ENCODE results near the gene SOS2.

Gene SOS2

GRCh38 chr14:50113381-50114035 lies 117.9 kb downstream of the SOS2 start:
- Histone ChIP-seq H3K4me2 (ENCODE audit: low read length) (peak overlapping the region; percentile 24; the same call in 1 of the 2 replicates), H3K9me3 (ENCODE audit: low read length) (no peaks in the 10 kb centered on the region), H3K4me1 (ENCODE audit: insufficient read depth, low read length, severe bottlenecking) (peaks cover 27% of the 10 kb centered on the region), H3K9ac (ENCODE audit: low read length) (no peak overlapping the region), H3K27ac (ENCODE audit: low read depth, low read length, poor library complexity, severe bottlenecking) (no peak overlapping the region), H3K4me3 (ENCODE audit: low read depth, low read length, poor library complexity, severe bottlenecking) (peak overlapping the region; percentile 85), H4K20me1 (ENCODE audit: insufficient read depth, low read length) (no peaks in the 10 kb centered on the region), H3K36me3 (ENCODE audit: insufficient read depth, low read length) (peaks cover 72% of the 10 kb centered on the region), H3K9me2 (ENCODE audit: low read depth, low read length) (no peaks in the 10 kb centered on the region), H3K27me3 (ENCODE audit: insufficient read depth, low read length) (no peaks in the 10 kb centered on the region), H3F3A (ENCODE audit: insufficient read depth, low read length) (no peaks in the 10 kb centered on the region), H3K79me2 (ENCODE audit: insufficient read depth, low read length) (peaks cover 23% of the 10 kb centered on the region), H2AFZ (ENCODE audit: low read length) (no peak overlapping the region)
- TF ChIP-seq CTCF (IDR thresholded peaks at IDR 0.05; ENCODE audit: low read length) = no peak
- no peak for TF ChIP-seq EZH2 (IDR thresholded peaks at IDR 0.05; ENCODE audit: borderline replicate concordance, low read length)

- H3K36me3 ChIP-seq (ENCODE audit: insufficient read depth, low read length) = peaks cover 78% of the 10 kb centered on the region
- H3K4me3 ChIP-seq (ENCODE audit: low read depth, low read length, poor library complexity, severe bottlenecking) = no peak overlapping the region
- no peaks in the 10 kb centered on the region for H4K20me1 ChIP-seq (ENCODE audit: insufficient read depth, low read length)
- no peak for TF ChIP-seq CTCF (IDR thresholded peaks at IDR 0.05; ENCODE audit: low read length)
- H3K27ac ChIP-seq (ENCODE audit: low read depth, low read length, poor library complexity, severe bottlenecking) = no peak overlapping the region
- H3K4me2 ChIP-seq (ENCODE audit: low read length) = no peak overlapping the region
- H3K9me2 ChIP-seq (ENCODE audit: low read depth, low read length) = no peaks in the 10 kb centered on the region
- peaks cover 18% of the 10 kb centered on the region for H3K4me1 ChIP-seq (ENCODE audit: insufficient read depth, low read length, severe bottlenecking)
- H3F3A ChIP-seq (ENCODE audit: insufficient read depth, low read length) = no peaks in the 10 kb centered on the region
- peaks cover 17% of the 10 kb centered on the region for H3K79me2 ChIP-seq (ENCODE audit: insufficient read depth, low read length)
- H2AFZ ChIP-seq (ENCODE audit: low read length) = no peak overlapping the region
- no peaks in the 10 kb centered on the region for H3K9me3 ChIP-seq (ENCODE audit: low read length)
- no peak overlapping the region for H3K9ac ChIP-seq (ENCODE audit: low read length)
- no peaks in the 10 kb centered on the region for H3K27me3 ChIP-seq (ENCODE audit: insufficient read depth, low read length)
Measured at GRCh38 chr14:50110323-50111037, 120.9 kb downstream of the SOS2 start.

GRCh38 chr14:50109342-50109741 lies 122.0 kb downstream of the SOS2 start:
- Histone ChIP-seq H3K9ac (ENCODE audit: low read length) (no peak overlapping the region), H3K4me1 (ENCODE audit: insufficient read depth, low read length, severe bottlenecking) (peaks cover 12% of the 10 kb centered on the region), H3F3A (ENCODE audit: insufficient read depth, low read length) (no peaks in the 10 kb centered on the region), H3K27ac (ENCODE audit: low read depth, low read length, poor library complexity, severe bottlenecking) (no peak overlapping the region), H3K27me3 (ENCODE audit: insufficient read depth, low read length) (no peaks in the 10 kb centered on the region), H3K36me3 (ENCODE audit: insufficient read depth, low read length) (peaks cover 68% of the 10 kb centered on the region), H4K20me1 (ENCODE audit: insufficient read depth, low read length) (no peaks in the 10 kb centered on the region), H3K79me2 (ENCODE audit: insufficient read depth, low read length) (peaks cover 5% of the 10 kb centered on the region; the same call in 1 of the 2 replicates), H3K4me3 (ENCODE audit: low read depth, low read length, poor library complexity, severe bottlenecking) (no peak overlapping the region), H3K4me2 (ENCODE audit: low read length) (no peak overlapping the region), H3K9me2 (ENCODE audit: low read depth, low read length) (no peaks in the 10 kb centered on the region), H3K9me3 (ENCODE audit: low read length) (no peaks in the 10 kb centered on the region), H2AFZ (ENCODE audit: low read length) (no peak overlapping the region)
- no peak for TF ChIP-seq EZH2 (IDR thresholded peaks at IDR 0.05; ENCODE audit: borderline replicate concordance, low read length)
- TF ChIP-seq CTCF (IDR thresholded peaks at IDR 0.05; ENCODE audit: low read length) = no peak
